Liver (tissue), 9 donors: ENCODE data around the gene GPA33. TPM values are rescaled to one million over a fixed set of nuclear protein-coding genes. Genes with fewer than 3 reads are reported as not detected.

ENCODE experiments used
- DNase-seq: peaks from one replicate; pipeline ENCODE4 v3.0.0-alpha.2; 2017; ENCODE audit warnings: low spot score
- H3K27ac ChIP-seq, 2 donors: one replicate each; pipeline ENCODE4 v1.7.0; 2013; ENCODE audit warnings: inconsistent platforms in 2 of 2, low read length in 2 of 2, control low read depth in 1 of 2, low read depth in 1 of 2, mild to moderate bottlenecking in 1 of 2
- H3K27me3 ChIP-seq, 4 donors: one replicate each; pipeline versions ENCODE4 v1.6.1 to v1.7.0; 2013; ENCODE audit warnings: low read length in 3 of 4, inconsistent platforms in 1 of 4, mild to moderate bottlenecking in 1 of 4, moderate library complexity in 1 of 4; ENCODE audit not compliant: control insufficient read depth in 4 of 4, insufficient read depth in 4 of 4
- H3K36me3 ChIP-seq, 4 donors: one replicate each; pipeline versions ENCODE4 v1.6.1 to v1.7.0; 2013; ENCODE audit warnings: low read length in 3 of 4, mild to moderate bottlenecking in 3 of 4, low read depth in 1 of 4, moderate library complexity in 1 of 4; ENCODE audit not compliant: control insufficient read depth in 4 of 4, insufficient read depth in 3 of 4
- H3K4me1 ChIP-seq, 4 donors: one replicate each; pipeline versions ENCODE4 v1.6.1 to v1.7.0; 2013; ENCODE audit warnings: low read length in 3 of 4, mild to moderate bottlenecking in 3 of 4, moderate library complexity in 1 of 4; ENCODE audit not compliant: control insufficient read depth in 4 of 4, insufficient read depth in 4 of 4
- H3K4me3 ChIP-seq, 3 donors: one replicate each; pipeline versions ENCODE4 v1.6.1 to v1.7.0; 2013; ENCODE audit warnings: low read length in 3 of 3, control low read depth in 1 of 3, low read depth in 1 of 3, mild to moderate bottlenecking in 1 of 3
- H3K9ac ChIP-seq, 2 donors: one replicate each; pipeline ENCODE4 v1.7.0; 2013; ENCODE audit warnings: low read length in 2 of 2, mild to moderate bottlenecking in 2 of 2, moderate library complexity in 2 of 2, control low read depth in 1 of 2, low read depth in 1 of 2
- H3K9me3 ChIP-seq, 4 donors: one replicate each; pipeline versions ENCODE4 v1.6.1 to v1.7.0; 2013; ENCODE audit warnings: low read length in 3 of 4; ENCODE audit not compliant: control insufficient read depth in 4 of 4
- ATF3 ChIP-seq: IDR thresholded peaks from 2 replicates; pipeline ENCODE4 v1.6.1; 2016; ENCODE audit warnings: antibody characterized with exemption
- CTCF ChIP-seq: fragments of 150-350 bp; IDR thresholded peaks from 2 replicates; pipeline ENCODE4 v1.5.1; 2017; ENCODE audit warnings: improper control_type of control experiment, low read depth, low read length; ENCODE audit not compliant: missing input control
- EGR1 ChIP-seq, 2 donors: IDR thresholded peaks; 2 replicates each; pipeline ENCODE4 v1.6.1; 2016 to 2018; ENCODE audit warnings: antibody characterized with exemption in 2 of 2, low read depth in 2 of 2
- FOXA1 ChIP-seq: IDR thresholded peaks from 2 replicates; pipeline ENCODE4 v1.6.1; 2016; ENCODE audit warnings: antibody characterized with exemption
- GABPA ChIP-seq, 2 donors: IDR thresholded peaks in 1 of 2; conservative IDR thresholded peaks in 1 of 2; 2 replicates each; pipeline ENCODE4 v1.6.1; 2016; ENCODE audit warnings: antibody characterized with exemption in 2 of 2, mild to moderate bottlenecking in 1 of 2, moderate library complexity in 1 of 2
- HNF4G ChIP-seq: IDR thresholded peaks from 2 replicates; pipeline ENCODE4 v1.6.1; 2016; ENCODE audit warnings: antibody characterized with exemption
- JUND ChIP-seq, 2 donors: IDR thresholded peaks; 2 replicates each; pipeline ENCODE4 v1.6.1; 2016; ENCODE audit warnings: antibody characterized with exemption in 2 of 2
- MAX ChIP-seq: IDR thresholded peaks from 2 replicates; pipeline ENCODE4 v1.6.1; 2016; ENCODE audit warnings: antibody characterized with exemption
- NR2F2 ChIP-seq: IDR thresholded peaks from 2 replicates; pipeline ENCODE4 v1.6.1; 2016; ENCODE audit warnings: antibody characterized with exemption
- RAD21 ChIP-seq, 2 donors: IDR thresholded peaks; 2 replicates each; pipeline ENCODE4 v1.6.1; 2016; ENCODE audit warnings: antibody characterized with exemption in 2 of 2, mild to moderate bottlenecking in 2 of 2
- REST ChIP-seq: IDR thresholded peaks from 2 replicates; pipeline ENCODE4 v1.6.1; 2016; ENCODE audit warnings: antibody characterized with exemption, mild to moderate bottlenecking
- RXRA ChIP-seq, 2 donors: IDR thresholded peaks; 2 replicates each; pipeline ENCODE4 v1.6.1; 2017 to 2018; ENCODE audit warnings: antibody characterized with exemption in 2 of 2, mild to moderate bottlenecking in 1 of 2
- SP1 ChIP-seq: IDR thresholded peaks from 2 replicates; pipeline ENCODE4 v1.6.1; 2018; ENCODE audit warnings: antibody characterized with exemption, mild to moderate bottlenecking
- TAF1 ChIP-seq: conservative IDR thresholded peaks from 2 replicates; pipeline ENCODE4 v1.6.1; 2016; ENCODE audit warnings: antibody characterized with exemption, mild to moderate bottlenecking
- YY1 ChIP-seq: IDR thresholded peaks from 2 replicates; pipeline ENCODE4 v1.6.1; 2016; ENCODE audit warnings: antibody characterized with exemption, mild to moderate bottlenecking
- WGBS: extraction: QIAGEN DNeasy Blood & Tissue Kit; methylation state at CpG from one replicate; pipeline ENCODE4 v1.1.7; 2013; 5-methylcytosine and 5-hydroxymethylcytosine counted together
- polyA plus RNA-seq, 2 donors: library from polyadenylated mRNA; stranded (reverse) in 1 of 2; unstranded in 1 of 2; fragments of 200-250 nt in 1 of 2; fragments of >200 nt in 1 of 2; fragmentation: Nextera tagmentation in 1 of 2; extraction: Ambion mirVana in 1 of 2; gene quantifications; one replicate each; pipeline versions ENCODE4 v1.2.1 to v1.2.3, GENCODE V29; 2013 to 2015
- total RNA-seq, 2 donors: library from RNA; depleted of rRNA; stranded (reverse); fragments of >200 nt; gene quantifications; one replicate each; pipeline ENCODE4 v1.2.3, GENCODE V29; 2014
- TF ChIP-seq, protein P1 (sequence below): IDR thresholded peaks from 2 replicates; pipeline ENCODE4 v1.6.1; 2016; ENCODE audit warnings: antibody characterized with exemption
- donor health status: healthy.
- donor health status: healthy.
- donor health status: healthy.
- donor health status: healthy.
- donor health status: healthy.

The GPA33 gene
- total and polyA plus RNA-seq, 4 donors, result 0.03 to 0.19 (median 0.08) TPM; not detected in 1

- Histone ChIP-seq H3K9me3 (no peaks in the 10 kb centered on the region), H3K4me3 (no peak overlapping the region), H3K4me1 (no peaks in the 10 kb centered on the region), H3K36me3 (no peaks in the 10 kb centered on the region), H3K27ac (no peak overlapping the region), H3K9ac (no peak overlapping the region), H3K27me3 (peaks cover 0 to under 1% (median 0%) of the 10 kb centered on the region in 4 donors)
- no peak for DNase-seq
- no peak for TF ChIP-seq RXRA (IDR thresholded peaks at IDR 0.05)
- TF ChIP-seq REST, result no peak
- no peak for TF ChIP-seq FOXA1
- no peak for TF ChIP-seq MAX
- TF ChIP-seq HNF4G, result no peak
- TF ChIP-seq NR2F2, result no peak
- TF ChIP-seq, protein P1, sequence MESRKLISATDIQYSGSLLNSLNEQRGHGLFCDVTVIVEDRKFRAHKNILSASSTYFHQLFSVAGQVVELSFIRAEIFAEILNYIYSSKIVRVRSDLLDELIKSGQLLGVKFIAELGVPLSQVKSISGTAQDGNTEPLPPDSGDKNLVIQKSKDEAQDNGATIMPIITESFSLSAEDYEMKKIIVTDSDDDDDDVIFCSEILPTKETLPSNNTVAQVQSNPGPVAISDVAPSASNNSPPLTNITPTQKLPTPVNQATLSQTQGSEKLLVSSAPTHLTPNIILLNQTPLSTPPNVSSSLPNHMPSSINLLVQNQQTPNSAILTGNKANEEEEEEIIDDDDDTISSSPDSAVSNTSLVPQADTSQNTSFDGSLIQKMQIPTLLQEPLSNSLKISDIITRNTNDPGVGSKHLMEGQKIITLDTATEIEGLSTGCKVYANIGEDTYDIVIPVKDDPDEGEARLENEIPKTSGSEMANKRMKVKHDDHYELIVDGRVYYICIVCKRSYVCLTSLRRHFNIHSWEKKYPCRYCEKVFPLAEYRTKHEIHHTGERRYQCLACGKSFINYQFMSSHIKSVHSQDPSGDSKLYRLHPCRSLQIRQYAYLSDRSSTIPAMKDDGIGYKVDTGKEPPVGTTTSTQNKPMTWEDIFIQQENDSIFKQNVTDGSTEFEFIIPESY, result no peak
Measured at GRCh38 chr1:167114725-167115124, 24.5 kb upstream of the GPA33 start.

DNA sequence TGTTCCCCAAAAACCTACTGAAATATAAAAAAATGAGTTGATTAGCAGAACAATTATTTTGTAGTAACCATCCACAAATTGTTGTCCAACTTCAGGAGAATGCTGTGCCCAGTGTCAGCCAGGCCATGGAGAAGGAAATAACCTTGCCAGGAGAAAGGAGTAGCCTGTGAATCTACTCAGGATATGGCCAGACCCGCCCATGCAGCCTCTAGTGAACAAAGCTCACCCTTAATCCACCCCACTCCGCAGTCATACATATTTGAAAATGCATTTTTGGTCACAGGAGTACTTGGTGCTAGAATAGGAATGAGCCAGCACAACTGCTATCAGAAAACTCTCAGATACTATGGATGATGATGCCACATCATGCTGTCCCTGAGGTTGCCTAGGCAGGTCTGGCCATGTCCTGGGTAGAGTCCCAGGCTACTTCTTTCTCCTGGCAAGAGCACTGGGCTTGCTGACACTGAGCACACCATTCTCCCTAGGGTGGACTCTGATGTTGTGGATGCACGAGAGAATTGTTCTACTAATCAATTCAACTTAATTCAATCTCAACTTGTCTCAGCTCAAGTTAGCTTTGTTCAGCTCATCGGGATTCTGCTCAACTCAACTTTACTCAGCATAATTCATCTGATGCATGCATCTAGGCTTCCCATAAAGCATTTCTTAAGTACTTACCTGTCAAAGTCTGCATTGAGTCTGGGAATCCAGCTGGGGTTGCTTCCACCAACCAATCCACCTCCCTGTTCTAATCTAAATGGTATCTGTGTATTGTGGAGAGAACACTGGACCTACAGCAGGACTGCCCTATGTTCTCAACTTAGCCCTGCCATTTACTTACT lies 21.9 kb upstream of the GPA33 start:
- H3K9ac ChIP-seq, result no peak overlapping the region
- 77% methylated on average over 4 of the region's 4 CpGs for WGBS
- H3K4me3 ChIP-seq, result no peak overlapping the region
- H3K9me3 ChIP-seq, result no peaks in the 10 kb centered on the region
- no peak overlapping the region for H3K27ac ChIP-seq
- no peak for DNase-seq
- H3K36me3 ChIP-seq, result no peaks in the 10 kb centered on the region
- TF ChIP-seq YY1, result no peak
- no peak for TF ChIP-seq TAF1
- TF ChIP-seq RAD21 (IDR thresholded peaks at IDR 0.05), result no peak
- TF ChIP-seq HNF4G, result no peak
- TF ChIP-seq GABPA (IDR thresholded peaks at IDR 0.05 in 1 of 2, conservative IDR thresholded peaks at IDR 0.05 in 1 of 2), result no peak
- no peak for TF ChIP-seq EGR1 (IDR thresholded peaks at IDR 0.05; ENCODE audit: low read depth in 2 of 2)
- no peak for TF ChIP-seq ATF3
- TF ChIP-seq SP1, result no peak
- no peak for TF ChIP-seq CTCF
- TF ChIP-seq NR2F2, result no peak
- no peak for TF ChIP-seq MAX
- no peak for TF ChIP-seq JUND (IDR thresholded peaks at IDR 0.05)
- no peaks in the 10 kb centered on the region for H3K4me1 ChIP-seq
- H3K27me3 ChIP-seq, result no peaks in the 10 kb centered on the region
